ENCODE results near the gene COA7.
"Not testable (repeated sequence)": the region's sequence is repeated elsewhere in the genome, so short reads cannot be mapped to it uniquely, and the experiment has no call there.

COA7 gene

GRCh38 chr1:52706136-52706670 lies 8.1 kb upstream of the COA7 start:
- no peak for DNase-seq (ENCODE audit: low read depth in 1 of 2, low spot score in 1 of 2)

- DNase-seq (ENCODE audit: low read depth in 1 of 2, low spot score in 1 of 2), result peak; percentile 58 to 84
Observed at GRCh38 chr1:52702886-52703787, 5.0 kb upstream of the COA7 start.

GRCh38 chr1:52695627-52696026 lies 2.5 kb downstream of the COA7 start:
- no peak for DNase-seq (ENCODE audit: low read depth in 1 of 2, low spot score in 1 of 2)

- no peak for DNase-seq (ENCODE audit: low read depth in 1 of 2, low spot score in 1 of 2)
Observed at GRCh38 chr1:52693843-52694242, 4.3 kb downstream of the COA7 start.

GRCh38 chr1:52693351-52693750 lies 4.8 kb downstream of the COA7 start:
- DNase-seq (ENCODE audit: low read depth in 1 of 2, low spot score in 1 of 2), result not testable (repeated sequence)

GRCh38 chr1:52692697-52693096 lies 5.5 kb downstream of the COA7 start:
- DNase-seq (ENCODE audit: low read depth in 1 of 2, low spot score in 1 of 2), result no peak

- DNase-seq (ENCODE audit: low read depth in 1 of 2, low spot score in 1 of 2), result no peak
Observed at GRCh38 chr1:52691821-52692220, 6.3 kb downstream of the COA7 start.

- no peak for DNase-seq (ENCODE audit: low read depth in 1 of 2, low spot score in 1 of 2)
Observed at GRCh38 chr1:52686830-52687229, 11.3 kb downstream of the COA7 start.

GRCh38 chr1:52686261-52686751 lies 11.8 kb downstream of the COA7 start:
- peak; percentile 43 to 67 for DNase-seq (ENCODE audit: low read depth in 1 of 2, low spot score in 1 of 2)

GRCh38 chr1:52684545-52684944 lies 13.6 kb downstream of the COA7 start:
- no peak for DNase-seq (ENCODE audit: low read depth in 1 of 2, low spot score in 1 of 2)

GRCh38 chr1:52683367-52683940 lies 14.7 kb downstream of the COA7 start:
- no peak for DNase-seq (ENCODE audit: low read depth in 1 of 2, low spot score in 1 of 2)

GRCh38 chr1:52681136-52681535 lies 17.0 kb downstream of the COA7 start:
- DNase-seq (ENCODE audit: low read depth in 1 of 2, low spot score in 1 of 2), result no peak

GRCh38 chr1:52680353-52680752 lies 17.8 kb downstream of the COA7 start:
- DNase-seq (ENCODE audit: low read depth in 1 of 2, low spot score in 1 of 2), result no peak

GRCh38 chr1:52679498-52679897 lies 18.6 kb downstream of the COA7 start:
- no peak for DNase-seq (ENCODE audit: low read depth in 1 of 2, low spot score in 1 of 2)

GRCh38 chr1:52679048-52679447 lies 19.1 kb downstream of the COA7 start:
- DNase-seq (ENCODE audit: low read depth in 1 of 2, low spot score in 1 of 2), result no peak

- DNase-seq (ENCODE audit: low read depth in 1 of 2, low spot score in 1 of 2), result no peak
Observed at GRCh38 chr1:52677076-52677806, 20.9 kb downstream of the COA7 start.

GRCh38 chr1:52676249-52676903 lies 21.8 kb downstream of the COA7 start:
- DNase-seq (ENCODE audit: low read depth in 1 of 2, low spot score in 1 of 2), result no peak

- DNase-seq (ENCODE audit: low read depth in 1 of 2, low spot score in 1 of 2), result no peak
Observed at GRCh38 chr1:52674497-52675384, 23.4 kb downstream of the COA7 start.

- no peak for DNase-seq (ENCODE audit: low read depth in 1 of 2, low spot score in 1 of 2)
Observed at GRCh38 chr1:52673513-52673912, 24.6 kb downstream of the COA7 start.

GRCh38 chr1:52672946-52673345 lies 25.2 kb downstream of the COA7 start:
- no peak for DNase-seq (ENCODE audit: low read depth in 1 of 2, low spot score in 1 of 2)
